ENCODE measurements around the gene DDX39B. TPM values are rescaled to one million over a fixed set of nuclear protein-coding genes. Genes with fewer than 3 reads are reported as not detected.
A peak's percentile ranks its signal among the peaks of the same experiment; 100 is the strongest.

Gene DDX39B
- total RNA-seq, 1 experiment from 2014 or later: 813 TPM

GRCh38 chr6:31585491-31585890, 43.7 kb upstream of the DDX39B start:
- H3K27me3 Mint-ChIP-seq (ENCODE audit: low read depth): peaks cover 24% of the 10 kb centered on the region
- no peak overlapping the region for H2BK15ac ChIP-seq (ENCODE audit: low read depth, low read length)
- peak; percentile 66 for DNase-seq

More at GRCh38 chr6:31585491-31585890, 43.7 kb upstream of the DDX39B start:
- Histone ChIP-seq H2AFZ (ENCODE audit: low read length) (no peak overlapping the region), H2AK5ac (ENCODE audit: insufficient read length, low read length) (no peak overlapping the region), H3K27ac (ENCODE audit: insufficient read length, low read depth, low read length) (no peak overlapping the region), H3K79me2 (ENCODE audit: insufficient read depth, low read length) (no peaks in the 10 kb centered on the region), H4K91ac (ENCODE audit: insufficient read length, low read depth, low read length) (no peak overlapping the region), H3K9ac (ENCODE audit: extremely low read depth, insufficient read length, low read length) (no peak overlapping the region), H3K27me3 (ENCODE audit: insufficient read depth, low read length) (no peaks in the 10 kb centered on the region), H3K9me3 (ENCODE audit: control insufficient read depth, low read depth, low read length) (no peaks in the 10 kb centered on the region), H3K4ac (ENCODE audit: low read depth, low read length) (no peak overlapping the region), H2BK12ac (ENCODE audit: insufficient read length, low read depth, low read length) (no peak overlapping the region), H3T11ph (ENCODE audit: low read length) (no peak overlapping the region), H3K23me2 (ENCODE audit: insufficient read length, low read depth, low read length, poor library complexity, severe bottlenecking) (peaks cover 11% of the 10 kb centered on the region), H3K4me1 (ENCODE audit: insufficient read depth, low read length) (peaks cover 2% of the 10 kb centered on the region; the same call in 1 of the 2 replicates), H4K5ac (ENCODE audit: insufficient read length, low read depth, low read length) (no peak overlapping the region), H3K56ac (ENCODE audit: insufficient read length, low read depth, low read length) (no peak overlapping the region), H3K79me1 (ENCODE audit: insufficient read depth, low read depth, low read length, poor library complexity, severe bottlenecking) (no peaks in the 10 kb centered on the region), H3K14ac (ENCODE audit: insufficient read depth, low read length) (no peak overlapping the region), H3K23ac (ENCODE audit: insufficient read length, low read depth, low read length) (no peak overlapping the region), H2BK120ac (ENCODE audit: low read depth, low read length, poor library complexity, severe bottlenecking) (no peak overlapping the region), H4K8ac (replicated peaks; ENCODE audit: insufficient read length, low read depth, low read length) (no peak overlapping the region), H2BK20ac (ENCODE audit: low read depth, low read length, poor library complexity, severe bottlenecking) (no peak overlapping the region), H3K18ac (ENCODE audit: insufficient read length, low read depth, low read length) (no peak overlapping the region), H3K4me2 (ENCODE audit: insufficient read depth, insufficient read length, low read length) (no peak overlapping the region), H2BK5ac (ENCODE audit: insufficient read length, low read length) (no peak overlapping the region), H4K20me1 (ENCODE audit: control insufficient read depth, insufficient read depth, insufficient read length) (no peaks in the 10 kb centered on the region)
- Mint-ChIP-seq H3K4me3 (no peak overlapping the region), H3K4me1 (peaks cover 23 to 35% of the 10 kb centered on the region in 2 experiments), H3K9me3 (no peaks in the 10 kb centered on the region; a peak in 1 of 5 replicates), H3K27ac (no peak overlapping the region), H3K36me3 (ENCODE audit: insufficient read depth in 1 of 3, low read depth in 3 of 3) (no peaks in the 10 kb centered on the region)
- TF ChIP-seq CTCF (conservative IDR thresholded peaks at IDR 0.05): peak; percentile 77
- WGBS (ENCODE audit: extremely low coverage, insufficient read length, low lambda C conversion rate): no CpG with 5 or more reads among the region's 2 CpGs
